Activated CD8-positive, alpha-beta T cell treated with anti-CD3 and anti-CD28 coated beads for 36 hours (primary cell): ENCODE measurements around the gene SERPINE3. TPM values are rescaled to one million over a fixed set of nuclear protein-coding genes. Genes with fewer than 3 reads are reported as not detected.

ENCODE experiments used
- ATAC-seq: fragments of 200-7000 bp; cut with Tn5 transposase; one replicate; pipeline ENCODE4 v1.10.0; 2021; ENCODE audit warnings: mild to moderate bottlenecking, moderate library complexity
- CTCF ChIA-PET: fragments of 350-600 bp; sonication (Branson Sonifier 250); formaldehyde crosslinking; loops from one replicate; lab custom pipeline; 2021; ENCODE audit warnings: antibody characterized with exemption; lab: Charles Lee
- POLR2A ChIA-PET: fragments of 350-600 bp; sonication (Branson Sonifier 250); formaldehyde crosslinking; loops from one replicate; lab custom pipeline; 2021; ENCODE audit warnings: antibody characterized with exemption; lab: Charles Lee
- DNase-seq: peaks from one replicate; pipeline ENCODE4 v3.0.0-alpha.2; 2020
- H3K27ac Mint-ChIP-seq: one replicate; pipeline ENCODE4 v1.8.0; 2021; ENCODE audit warnings: mild to moderate bottlenecking, mixed read lengths
- H3K27me3 Mint-ChIP-seq: one replicate; pipeline ENCODE4 v1.8.0; 2021; ENCODE audit warnings: mixed read lengths
- H3K36me3 Mint-ChIP-seq: one replicate; pipeline ENCODE4 v1.8.0; 2021; ENCODE audit warnings: low read depth, mixed read lengths
- H3K4me1 Mint-ChIP-seq: one replicate; pipeline ENCODE4 v1.8.0; 2021; ENCODE audit warnings: low read depth, mixed read lengths
- H3K4me3 Mint-ChIP-seq: one replicate; pipeline ENCODE4 v1.8.0; 2021; ENCODE audit warnings: mild to moderate bottlenecking, moderate library complexity, mixed read lengths
- H3K9me3 Mint-ChIP-seq: one replicate; pipeline ENCODE4 v1.8.0; 2021; ENCODE audit warnings: mixed read lengths
- intact Hi-C: fragments of 100-400 bp; cut with micrococcal nuclease; formaldehyde crosslinking; loops from one replicate; pipeline ENCODE4 v1.10.0; 2022
- total RNA-seq, 2 experiments: library from RNA; stranded (reverse); gene quantifications; one replicate each; pipeline ENCODE4 v1.2.3, GENCODE V29; 2021
- TF ChIP-seq, protein P1 (sequence below): fragments of 200-600 bp; IDR thresholded peaks from one replicate; pipeline ENCODE4 v1.8.0; 2022; ENCODE audit warnings: antibody characterized with exemption, mild to moderate bottlenecking

SERPINE3 gene
- total RNA-seq, 2 experiments from 2014 or later: not detected

GRCh38 chr13:51325837-51326236, 13.7 kb upstream of the SERPINE3 start:
- TF ChIP-seq, protein P1, sequence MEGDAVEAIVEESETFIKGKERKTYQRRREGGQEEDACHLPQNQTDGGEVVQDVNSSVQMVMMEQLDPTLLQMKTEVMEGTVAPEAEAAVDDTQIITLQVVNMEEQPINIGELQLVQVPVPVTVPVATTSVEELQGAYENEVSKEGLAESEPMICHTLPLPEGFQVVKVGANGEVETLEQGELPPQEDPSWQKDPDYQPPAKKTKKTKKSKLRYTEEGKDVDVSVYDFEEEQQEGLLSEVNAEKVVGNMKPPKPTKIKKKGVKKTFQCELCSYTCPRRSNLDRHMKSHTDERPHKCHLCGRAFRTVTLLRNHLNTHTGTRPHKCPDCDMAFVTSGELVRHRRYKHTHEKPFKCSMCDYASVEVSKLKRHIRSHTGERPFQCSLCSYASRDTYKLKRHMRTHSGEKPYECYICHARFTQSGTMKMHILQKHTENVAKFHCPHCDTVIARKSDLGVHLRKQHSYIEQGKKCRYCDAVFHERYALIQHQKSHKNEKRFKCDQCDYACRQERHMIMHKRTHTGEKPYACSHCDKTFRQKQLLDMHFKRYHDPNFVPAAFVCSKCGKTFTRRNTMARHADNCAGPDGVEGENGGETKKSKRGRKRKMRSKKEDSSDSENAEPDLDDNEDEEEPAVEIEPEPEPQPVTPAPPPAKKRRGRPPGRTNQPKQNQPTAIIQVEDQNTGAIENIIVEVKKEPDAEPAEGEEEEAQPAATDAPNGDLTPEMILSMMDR: no peak
- no peak overlapping the region for H3K27ac Mint-ChIP-seq
- DNase-seq (no peak), ATAC-seq (no peak)
- H3K4me3 Mint-ChIP-seq: no peak overlapping the region
- POLR2A ChIA-PET: no interaction called here
- intact Hi-C loops: no loop called here
- peaks cover 5% of the 10 kb centered on the region for H3K4me1 Mint-ChIP-seq
- CTCF ChIA-PET: interaction anchor here (0.6 kb wide), 1 partner anchor 1585 kb away, joined by 3 read pairs; no protein-coding TSS in a partner anchor
- H3K36me3 Mint-ChIP-seq: no peaks in the 10 kb centered on the region
- no peaks in the 10 kb centered on the region for H3K27me3 Mint-ChIP-seq
- H3K9me3 Mint-ChIP-seq: no peaks in the 10 kb centered on the region

- ChIA-PET POLR2A (interaction anchor here (0.6 kb wide), 1 partner anchor 1329 kb away, joined by 3 read pairs; no protein-coding TSS in a partner anchor), CTCF (interaction anchor here (1.1 kb wide), 1 partner anchor 41 kb away, joined by 3 read pairs; no protein-coding TSS in a partner anchor)
- Mint-ChIP-seq H3K9me3 (no peaks in the 10 kb centered on the region), H3K27me3 (no peaks in the 10 kb centered on the region), H3K4me1 (peaks cover 14% of the 10 kb centered on the region), H3K27ac (no peak overlapping the region), H3K4me3 (no peak overlapping the region), H3K36me3 (no peaks in the 10 kb centered on the region)
- ATAC-seq (no peak), DNase-seq (no peak)
- TF ChIP-seq, protein P1: no peak
- intact Hi-C loops: no loop called here
These were observed 12.7 kb upstream of the SERPINE3 start for GRCh38 chr13:51326777-51327176.

DNA sequence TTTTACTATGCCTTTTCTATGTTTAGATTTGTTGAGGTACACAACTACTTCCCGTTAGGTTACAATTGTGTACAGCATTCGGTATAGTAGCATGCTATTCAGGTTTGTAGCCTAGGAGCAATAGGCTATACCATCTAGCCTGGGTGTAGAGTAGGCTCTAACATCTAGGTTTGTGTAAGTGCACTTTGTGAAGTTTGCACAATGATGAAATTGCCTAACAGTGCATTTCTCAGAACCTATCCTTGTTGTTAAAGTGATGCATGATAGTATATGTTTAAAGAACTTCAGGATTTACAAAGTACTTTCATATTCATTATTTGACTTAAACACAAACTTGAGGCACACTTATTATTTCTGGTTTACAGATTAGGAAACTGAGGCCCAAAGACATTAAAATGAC, 11.5 kb upstream of the SERPINE3 start:
- no peak overlapping the region for H3K4me3 Mint-ChIP-seq
- H3K36me3 Mint-ChIP-seq: no peaks in the 10 kb centered on the region
- H3K9me3 Mint-ChIP-seq: no peaks in the 10 kb centered on the region
- no peak overlapping the region for H3K27ac Mint-ChIP-seq
- CTCF ChIA-PET: interaction anchor here (1.1 kb wide), 1 partner anchor 42 kb away, joined by 3 read pairs; no protein-coding TSS in a partner anchor
- peaks cover 18% of the 10 kb centered on the region for H3K4me1 Mint-ChIP-seq
- no peaks in the 10 kb centered on the region for H3K27me3 Mint-ChIP-seq
- TF ChIP-seq, protein P1: no peak
- intact Hi-C loops: no loop called here
- DNase-seq: no peak
- no peak for ATAC-seq
- POLR2A ChIA-PET: no interaction called here

- no peaks in the 10 kb centered on the region for H3K9me3 Mint-ChIP-seq
- ATAC-seq: no peak
- ChIA-PET CTCF (interaction anchor here (2.1 kb wide), 1 partner anchor 42 kb away, joined by 9 read pairs; no protein-coding TSS in a partner anchor), POLR2A (no interaction called here)
- no peak overlapping the region for H3K4me3 Mint-ChIP-seq
- no peak overlapping the region for H3K27ac Mint-ChIP-seq
- H3K27me3 Mint-ChIP-seq: no peaks in the 10 kb centered on the region
- H3K4me1 Mint-ChIP-seq: peaks cover 22% of the 10 kb centered on the region
- TF ChIP-seq, protein P1: no peak
- H3K36me3 Mint-ChIP-seq: no peaks in the 10 kb centered on the region
- DNase-seq: no peak
- intact Hi-C loops: no loop called here
These were observed 11.0 kb upstream of the SERPINE3 start for GRCh38 chr13:51328488-51328887.

- TF ChIP-seq, protein P1: no peak
- no peak overlapping the region for H3K4me3 Mint-ChIP-seq
- no peaks in the 10 kb centered on the region for H3K36me3 Mint-ChIP-seq
- H3K4me1 Mint-ChIP-seq: peaks cover 22% of the 10 kb centered on the region
- DNase-seq (no peak), ATAC-seq (no peak)
- no peaks in the 10 kb centered on the region for H3K27me3 Mint-ChIP-seq
- H3K9me3 Mint-ChIP-seq: no peaks in the 10 kb centered on the region
- POLR2A ChIA-PET: interaction anchor here (0.7 kb wide), 1 partner anchor 469 kb away, joined by 3 read pairs; no protein-coding TSS in a partner anchor
- H3K27ac Mint-ChIP-seq: no peak overlapping the region
- intact Hi-C loops: no loop called here
- CTCF ChIA-PET: interaction anchor here (2.1 kb wide), 1 partner anchor 43 kb away, joined by 9 read pairs; no protein-coding TSS in a partner anchor
These were observed 9.9 kb upstream of the SERPINE3 start for GRCh38 chr13:51329606-51330005.
